PC-3 (cell line): ENCODE measurements around the gene KCNH5. TPM values are rescaled to one million over a fixed set of nuclear protein-coding genes. Genes with fewer than 3 reads are reported as not detected.

Source experiments
- ATAC-seq: fragments of 200-7000 bp; cut with Tn5 transposase; 2 replicates; pipeline ENCODE4 v1.9.1; 2020; ENCODE audit warnings: mild to moderate bottlenecking, moderate library complexity
- BruUV-seq: library from RNA; stranded (reverse); fragments of 400-500 nt; replicated peaks from 2 replicates; lab custom pipeline; 2021; lab: Mats Ljungman, UMichigan
- CTCF ChIA-PET: fragments of 300-600 bp; sonication (Branson Sonifier 250); formaldehyde crosslinking; loops from one replicate; lab custom pipeline; 2022; ENCODE audit warnings: antibody characterized with exemption; lab: Charles Lee
- POLR2A ChIA-PET: fragments of 300-600 bp; sonication (Branson Sonifier 250); formaldehyde crosslinking; loops from one replicate; lab custom pipeline; 2022; ENCODE audit warnings: antibody characterized with exemption; ENCODE audit not compliant: unreplicated experiment; lab: Charles Lee
- DNase-seq: peaks from one replicate; pipeline ENCODE4 v3.0.0-alpha.2; 2015
- H2AFZ ChIP-seq: fragments of 300-600 bp; sonication (generic); 2 replicates; pipeline ENCODE4 v1.6.0; 2016; ENCODE audit warnings: antibody characterized with exemption, low read length
- H3F3A ChIP-seq: fragments of 300-600 bp; sonication (generic); one replicate; pipeline ENCODE4 v1.6.0; 2017; ENCODE audit warnings: antibody characterized with exemption, low read length, control low read depth, mild to moderate bottlenecking; ENCODE audit not compliant: unreplicated experiment
- H3K27ac ChIP-seq: fragments of 300-600 bp; sonication (generic); 2 replicates; pipeline ENCODE4 v1.5.1; 2016; ENCODE audit warnings: mild to moderate bottlenecking, low read length
- H3K27me3 ChIP-seq: fragments of 300-600 bp; sonication (generic); 2 replicates; pipeline ENCODE4 v1.6.1; 2016; ENCODE audit warnings: low read length, mixed read lengths
- H3K36me3 ChIP-seq: fragments of 300-600 bp; sonication (generic); 2 replicates; pipeline ENCODE4 v1.6.1; 2016; ENCODE audit warnings: low read depth, mixed run types, low read length, mixed read lengths
- H3K4me1 ChIP-seq: fragments of 300-600 bp; sonication (generic); 2 replicates; pipeline ENCODE4 v1.5.1; 2016; ENCODE audit warnings: low read length; ENCODE audit not compliant: insufficient read depth
- H3K4me2 ChIP-seq: fragments of 300-600 bp; sonication (generic); 2 replicates; pipeline ENCODE4 v1.6.0; 2016; ENCODE audit warnings: low read length
- H3K4me3 ChIP-seq: fragments of 300-600 bp; sonication (generic); 2 replicates; pipeline ENCODE4 v1.5.1; 2016; ENCODE audit warnings: mild to moderate bottlenecking, low read length, mixed read lengths
- H3K79me2 ChIP-seq: fragments of 300-600 bp; sonication (generic); 2 replicates; pipeline ENCODE4 v1.6.1; 2017; ENCODE audit warnings: low read length, mixed read lengths
- H3K9ac ChIP-seq: fragments of 300-600 bp; sonication (generic); 2 replicates; pipeline ENCODE4 v1.6.0; 2016; ENCODE audit warnings: mild to moderate bottlenecking, low read length
- H3K9me2 ChIP-seq: fragments of 300-600 bp; sonication (generic); replicated peaks from 2 replicates; pipeline ENCODE4 v1.6.1; 2016; ENCODE audit warnings: mixed run types, low read length, mixed read lengths
- H3K9me3 ChIP-seq: fragments of 300-600 bp; sonication (generic); 2 replicates; pipeline ENCODE4 v1.6.1; 2016; ENCODE audit warnings: low read length, mixed read lengths
- H4K20me1 ChIP-seq: fragments of 300-600 bp; sonication (generic); 2 replicates; pipeline ENCODE4 v1.6.1; 2016; ENCODE audit warnings: low read length, mixed read lengths
- EZH2 ChIP-seq: fragments of 300-600 bp; sonication (generic); IDR thresholded peaks from one replicate; pipeline ENCODE4 v1.6.1; 2017; ENCODE audit warnings: antibody characterized with exemption, mild to moderate bottlenecking, low read length; ENCODE audit not compliant: unreplicated experiment
- EZH2phosphoT487 ChIP-seq: fragments of 300-600 bp; sonication (generic); IDR thresholded peaks from 2 replicates; pipeline ENCODE4 v1.6.1; 2018; ENCODE audit warnings: mild to moderate bottlenecking, antibody characterized with exemption, low read length, borderline replicate concordance
- intact Hi-C: fragments of 100-400 bp; cut with micrococcal nuclease; formaldehyde crosslinking; loops from 2 replicates; pipeline ENCODE4 v1.9.0; 2023
- total RNA-seq: library from RNA; depleted of rRNA; stranded (reverse); fragments of >200 nt; gene quantifications from 2 replicates; pipeline ENCODE4 v1.2.3, GENCODE V29; 2014
- TF ChIP-seq, protein P1 (sequence below): fragments of 300-600 bp; sonication (generic); conservative IDR thresholded peaks from 2 replicates; pipeline ENCODE4 v1.5.1; 2017; ENCODE audit warnings: antibody characterized with exemption, low read depth, mild to moderate bottlenecking, low read length

The KCNH5 gene
- total RNA-seq, 1 experiment from 2014 or later, result not detected

DNA sequence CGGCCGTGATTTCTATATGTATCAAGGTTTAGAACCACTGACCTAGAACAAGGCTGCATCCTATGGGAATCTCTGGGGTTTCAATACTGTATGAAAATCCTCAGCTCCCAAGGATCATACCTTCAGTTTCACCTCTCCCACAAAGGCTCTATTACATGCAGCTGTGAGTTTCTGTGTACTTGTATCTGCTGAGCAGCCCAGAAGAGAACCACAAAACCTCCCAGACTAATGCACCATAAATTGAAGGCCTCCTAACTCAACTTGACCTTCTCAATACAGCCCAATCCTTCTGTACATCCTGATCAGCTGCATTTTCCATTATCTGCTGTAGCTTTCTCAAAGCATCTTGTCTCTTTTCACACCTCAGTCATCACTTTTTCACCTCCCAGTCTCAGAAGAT is 5.4 kb upstream of the KCNH5 start:
- intact Hi-C loops, result no loop called here
- H3K27me3 ChIP-seq, result peaks cover 66% of the 10 kb centered on the region
- BruUV-seq, result no TSS peak
- DNase-seq, result no peak
- H3K4me3 ChIP-seq, result no peak overlapping the region
- POLR2A ChIA-PET, result no interaction called here
- H3K9me2 ChIP-seq, result no peaks in the 10 kb centered on the region
- H2AFZ ChIP-seq, result no peak overlapping the region
- TF ChIP-seq, protein P1, sequence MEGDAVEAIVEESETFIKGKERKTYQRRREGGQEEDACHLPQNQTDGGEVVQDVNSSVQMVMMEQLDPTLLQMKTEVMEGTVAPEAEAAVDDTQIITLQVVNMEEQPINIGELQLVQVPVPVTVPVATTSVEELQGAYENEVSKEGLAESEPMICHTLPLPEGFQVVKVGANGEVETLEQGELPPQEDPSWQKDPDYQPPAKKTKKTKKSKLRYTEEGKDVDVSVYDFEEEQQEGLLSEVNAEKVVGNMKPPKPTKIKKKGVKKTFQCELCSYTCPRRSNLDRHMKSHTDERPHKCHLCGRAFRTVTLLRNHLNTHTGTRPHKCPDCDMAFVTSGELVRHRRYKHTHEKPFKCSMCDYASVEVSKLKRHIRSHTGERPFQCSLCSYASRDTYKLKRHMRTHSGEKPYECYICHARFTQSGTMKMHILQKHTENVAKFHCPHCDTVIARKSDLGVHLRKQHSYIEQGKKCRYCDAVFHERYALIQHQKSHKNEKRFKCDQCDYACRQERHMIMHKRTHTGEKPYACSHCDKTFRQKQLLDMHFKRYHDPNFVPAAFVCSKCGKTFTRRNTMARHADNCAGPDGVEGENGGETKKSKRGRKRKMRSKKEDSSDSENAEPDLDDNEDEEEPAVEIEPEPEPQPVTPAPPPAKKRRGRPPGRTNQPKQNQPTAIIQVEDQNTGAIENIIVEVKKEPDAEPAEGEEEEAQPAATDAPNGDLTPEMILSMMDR, result no peak
- TF ChIP-seq EZH2, result no peak
- TF ChIP-seq EZH2phosphoT487, result no peak
- no peaks in the 10 kb centered on the region for H4K20me1 ChIP-seq
- H3K4me2 ChIP-seq, result no peak overlapping the region
- no peaks in the 10 kb centered on the region for H3F3A ChIP-seq
- H3K9me3 ChIP-seq, result no peaks in the 10 kb centered on the region
- H3K36me3 ChIP-seq, result no peaks in the 10 kb centered on the region
- no peaks in the 10 kb centered on the region for H3K79me2 ChIP-seq
- no peak for ATAC-seq
- peaks cover 5% of the 10 kb centered on the region; the same call in 1 of the 2 replicates for H3K4me1 ChIP-seq
- CTCF ChIA-PET, result no interaction called here
- no peak overlapping the region for H3K27ac ChIP-seq
- no peak overlapping the region for H3K9ac ChIP-seq

DNA sequence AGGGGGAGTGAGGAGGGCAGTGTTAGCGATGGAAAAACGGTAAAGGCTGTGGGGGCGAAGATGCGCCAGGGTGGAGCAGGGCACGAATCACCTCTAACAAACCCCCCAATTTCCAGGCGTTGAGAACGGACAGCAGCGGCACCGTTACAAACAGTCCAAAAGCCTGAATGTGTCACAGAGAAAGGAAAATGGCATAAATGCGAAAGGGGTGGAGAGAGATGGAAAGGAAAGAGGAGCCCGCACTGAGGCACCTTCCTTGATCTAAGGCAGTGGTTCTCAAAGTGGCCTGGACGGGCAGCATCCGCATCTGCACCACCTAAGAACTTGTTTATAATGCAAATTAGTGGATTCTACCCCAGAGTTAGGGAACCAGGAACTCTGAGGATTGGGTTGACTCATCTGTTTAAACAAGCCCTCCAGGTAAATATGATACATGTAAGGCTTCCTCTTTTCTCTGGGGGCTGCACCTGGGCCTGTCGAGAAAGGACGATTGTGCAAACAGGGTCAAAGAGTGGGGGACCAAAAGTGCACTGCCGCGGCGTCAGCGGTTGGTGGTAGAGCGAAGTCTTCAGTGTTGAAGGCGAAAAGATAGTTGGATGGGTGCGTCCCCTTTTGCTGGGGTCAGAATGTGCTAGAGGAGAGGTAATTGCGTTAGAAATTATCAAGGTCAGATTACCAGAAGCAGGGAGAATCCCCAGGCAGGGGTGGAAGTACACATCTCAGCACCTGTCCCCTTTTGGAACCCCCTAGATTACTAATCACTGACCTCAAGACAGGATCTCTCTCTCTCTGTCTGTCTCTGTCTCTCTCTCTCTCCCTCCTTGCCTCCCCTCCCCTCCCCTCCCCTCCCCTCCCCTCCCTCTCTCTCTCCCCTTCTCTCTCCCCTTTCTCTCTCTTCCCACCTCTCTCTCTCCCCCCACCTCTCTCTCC is 1.3 kb upstream of the KCNH5 start:
- intact Hi-C loops, result loop anchor here (10.0 kb wide), 1 partner anchor 1122 kb away; no protein-coding TSS in a partner anchor
- no peak for ATAC-seq
- Histone ChIP-seq H3K27ac (no peak overlapping the region), H3K4me3 (peak overlapping the region; percentile 53; the same call in 1 of the 2 replicates), H3K36me3 (no peaks in the 10 kb centered on the region), H3K27me3 (peaks cover 90% of the 10 kb centered on the region), H3K9ac (no peak overlapping the region), H4K20me1 (no peaks in the 10 kb centered on the region; the same call in 1 of the 2 replicates), H3K79me2 (no peaks in the 10 kb centered on the region), H3K4me1 (peaks cover 5% of the 10 kb centered on the region; the same call in 1 of the 2 replicates), H3K9me3 (no peaks in the 10 kb centered on the region; the same call in 1 of the 2 replicates), H2AFZ (no peak overlapping the region), H3K9me2 (no peaks in the 10 kb centered on the region), H3K4me2 (peak overlapping the region; percentile 75; the same call in 1 of the 2 replicates), H3F3A (no peaks in the 10 kb centered on the region)
- ChIA-PET CTCF (no interaction called here), POLR2A (no interaction called here)
- BruUV-seq, result no TSS peak
- DNase-seq, result no peak
- TF ChIP-seq EZH2 (peak; percentile 40), EZH2phosphoT487 (no peak)

DNA sequence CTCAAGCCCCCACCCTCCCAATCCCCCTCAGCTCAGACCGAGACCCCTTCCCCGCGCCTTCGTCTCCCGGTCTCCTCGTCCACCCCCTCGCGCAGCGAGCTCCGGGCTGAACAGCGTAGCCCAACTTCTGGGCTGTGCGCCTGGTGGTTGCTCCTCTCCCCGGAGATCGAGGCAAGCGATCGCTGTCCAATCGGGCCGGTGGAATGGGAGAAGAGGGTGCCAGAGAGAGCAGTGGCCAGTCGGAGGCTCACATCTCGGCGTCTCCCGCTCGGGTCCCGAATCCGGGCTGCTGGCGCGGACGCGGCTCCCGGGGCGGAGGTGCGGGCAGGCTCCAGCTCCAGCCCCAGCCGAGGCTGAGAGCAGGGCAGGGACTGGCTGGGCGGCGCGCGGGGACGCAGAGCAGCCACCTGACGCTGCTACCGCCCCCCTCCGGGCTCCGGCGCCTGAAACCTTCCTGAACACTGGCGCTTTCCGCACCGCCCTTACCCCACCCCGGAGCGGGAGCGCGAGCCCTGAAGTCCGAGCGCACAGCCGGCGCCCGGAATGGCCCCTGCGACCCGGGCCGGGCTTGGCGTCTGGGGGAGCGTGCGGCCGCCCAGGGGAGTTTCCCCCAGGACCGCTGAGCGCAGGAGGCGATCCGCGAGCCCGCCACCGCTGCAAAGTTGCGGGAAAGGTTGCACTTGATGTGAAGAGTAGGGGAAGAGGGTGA is 508 bp upstream of the KCNH5 start:
- Histone ChIP-seq H3K79me2 (no peaks in the 10 kb centered on the region), H3K9me2 (no peaks in the 10 kb centered on the region), H3K4me3 (peak overlapping the region; percentile 53), H3K9ac (no peak overlapping the region), H4K20me1 (no peaks in the 10 kb centered on the region; the same call in 1 of the 2 replicates), H3K27ac (no peak overlapping the region), H3K4me1 (peaks cover 5% of the 10 kb centered on the region; the same call in 1 of the 2 replicates), H3K27me3 (peaks cover 84% of the 10 kb centered on the region), H3K36me3 (no peaks in the 10 kb centered on the region), H3F3A (no peaks in the 10 kb centered on the region), H3K4me2 (peak overlapping the region; percentile 75), H3K9me3 (no peaks in the 10 kb centered on the region; the same call in 1 of the 2 replicates), H2AFZ (peak overlapping the region; percentile 46)
- intact Hi-C loops, result loop anchor here (10.0 kb wide), 1 partner anchor 1121 kb away; no protein-coding TSS in a partner anchor
- ChIA-PET POLR2A (no interaction called here), CTCF (no interaction called here)
- ATAC-seq (peak; percentile 73), DNase-seq (no peak)
- no TSS peak for BruUV-seq
- peak; percentile 74; the same call in 1 of the 2 replicates for TF ChIP-seq EZH2phosphoT487
- TF ChIP-seq, protein P1, result no peak
- peak; percentile 97 for TF ChIP-seq EZH2
